B cell (primary cell): ENCODE results near the gene ATXN7. TPM values are rescaled to one million over a fixed set of nuclear protein-coding genes. Genes with fewer than 3 reads are reported as not detected.

Source experiments
- ATAC-seq: fragments of 200-7000 bp; cut with Tn5 transposase; one replicate; pipeline ENCODE4 v1.10.0; 2021; ENCODE audit warnings: low read depth, mild to moderate bottlenecking, moderate number of reproducible peaks, moderate library complexity
- CTCF ChIA-PET: fragments of 350-600 bp; sonication (Branson Sonifier 250); formaldehyde crosslinking; loops from one replicate; lab custom pipeline; 2021; ENCODE audit warnings: antibody characterized with exemption, inconsistent platforms; lab: Charles Lee
- POLR2A ChIA-PET: fragments of 350-600 bp; sonication (Branson Sonifier 250); formaldehyde crosslinking; loops from one replicate; lab custom pipeline; 2021; ENCODE audit warnings: antibody characterized with exemption; lab: Charles Lee
- DNase-seq: peaks from one replicate; pipeline ENCODE4 v3.0.0; 2013
- H2AFZ ChIP-seq: 2 replicates; pipeline ENCODE4 v1.6.1; 2012; ENCODE audit warnings: mild to moderate bottlenecking, low read depth, low read length; ENCODE audit not compliant: insufficient read depth, poor library complexity, severe bottlenecking
- H3K27ac ChIP-seq, 2 donors: 1 replicate in 1 of 2; 2 replicates in 1 of 2; pipeline ENCODE4 v1.5.1; 2012 to 2013; ENCODE audit warnings: low read length in 2 of 2, mild to moderate bottlenecking in 2 of 2, moderate library complexity in 1 of 2
- H3K27me3 ChIP-seq, 4 experiments: fragments of 200-600 bp in 1 of 4; sonication (generic) in 1 of 4; replicated peaks in 1 of 4; 1 replicate in 2 of 4; 2 replicates in 2 of 4; pipeline versions ENCODE4 v1.6.1 to v1.7.0; 2013 to 2016; ENCODE audit warnings: low read length in 3 of 4, mild to moderate bottlenecking in 2 of 4, mixed read lengths in 1 of 4, moderate library complexity in 1 of 4; ENCODE audit not compliant: insufficient read depth in 4 of 4, control insufficient read depth in 3 of 4; ENCODE audit errors: control extremely low read depth in 1 of 4
- H3K36me3 ChIP-seq, 2 experiments: replicated peaks in 1 of 2; 1 replicate in 1 of 2; 2 replicates in 1 of 2; pipeline versions ENCODE4 v1.6.1 to v1.7.1; 2013; ENCODE audit warnings: low read length in 1 of 2; ENCODE audit not compliant: insufficient read depth in 2 of 2, control insufficient read depth in 1 of 2; ENCODE audit errors: control extremely low read depth in 1 of 2, extremely low read depth in 1 of 2
- H3K4me1 ChIP-seq, 2 donors: fragments of 200-600 bp in 1 of 2; sonication (generic) in 1 of 2; 1 replicate in 1 of 2; 2 replicates in 1 of 2; pipeline versions ENCODE4 v1.5.1 to v1.6.1; 2013 to 2017; ENCODE audit warnings: low read length in 2 of 2; ENCODE audit not compliant: control insufficient read depth in 2 of 2, insufficient read depth in 2 of 2
- H3K4me2 ChIP-seq: replicated peaks from 2 replicates; pipeline ENCODE3; 2012; ENCODE audit warnings: mild to moderate bottlenecking, low read depth, low read length; ENCODE audit not compliant: poor library complexity, severe bottlenecking
- H3K4me3 ChIP-seq, 5 experiments: fragments of 200-600 bp in 1 of 5; sonication (generic) in 1 of 5; 1 replicate in 3 of 5; 2 replicates in 2 of 5; pipeline versions ENCODE4 v1.5.1 to v1.7.0; 2011 to 2016; ENCODE audit warnings: low read length in 4 of 5, mild to moderate bottlenecking in 4 of 5, low read depth in 2 of 5, control low read depth in 1 of 5, moderate library complexity in 1 of 5; ENCODE audit not compliant: insufficient read depth in 1 of 5; ENCODE audit errors: control extremely low read depth in 1 of 5, extremely low read depth in 1 of 5
- H3K79me2 ChIP-seq: fragments of 200-600 bp; sonication (generic); one replicate; pipeline ENCODE4 v1.6.0; 2016; ENCODE audit warnings: low read length; ENCODE audit not compliant: control insufficient read depth, insufficient read depth
- H3K9ac ChIP-seq: fragments of 200-600 bp; sonication (generic); 2 replicates; pipeline ENCODE4 v1.6.1; 2017; ENCODE audit warnings: mild to moderate bottlenecking, low read length, moderate library complexity
- H3K9me3 ChIP-seq, 3 donors: one replicate each; pipeline versions ENCODE4 v1.6.1 to v1.7.1; 2013; ENCODE audit warnings: low read length in 2 of 3; ENCODE audit not compliant: control insufficient read depth in 2 of 3, insufficient read depth in 1 of 3; ENCODE audit errors: control extremely low read depth in 1 of 3
- H4K20me1 ChIP-seq: 2 replicates; pipeline ENCODE4 v1.6.0; 2012; ENCODE audit warnings: mild to moderate bottlenecking, low read length; ENCODE audit not compliant: insufficient read depth, control insufficient read depth, poor library complexity, severe bottlenecking
- H3K27ac Mint-ChIP-seq: one replicate; pipeline ENCODE4 v1.8.0; 2021; ENCODE audit warnings: mixed read lengths
- H3K27me3 Mint-ChIP-seq: one replicate; pipeline ENCODE4 v1.8.0; 2021; ENCODE audit warnings: mixed read lengths
- H3K4me1 Mint-ChIP-seq: one replicate; pipeline ENCODE4 v1.8.0; 2021; ENCODE audit warnings: mixed read lengths
- H3K4me3 Mint-ChIP-seq: one replicate; pipeline ENCODE4 v1.8.0; 2021; ENCODE audit warnings: mixed read lengths
- H3K9me3 Mint-ChIP-seq: one replicate; pipeline ENCODE4 v1.8.0; 2022; ENCODE audit warnings: mixed read lengths; ENCODE audit not compliant: insufficient read depth
- EZH2 ChIP-seq: IDR thresholded peaks from 2 replicates; pipeline ENCODE4 v1.6.1; 2012; ENCODE audit warnings: borderline replicate concordance, low read depth, mild to moderate bottlenecking, moderate library complexity, low read length; ENCODE audit not compliant: insufficient read depth, poor library complexity, severe bottlenecking
- WGBS: methylation state at CpG from one replicate; pipeline ENCODE4 v1.1.5; 2013; ENCODE audit warnings: missing lambda C conversion rate; ENCODE audit not compliant: insufficient coverage; 5-methylcytosine and 5-hydroxymethylcytosine counted together
- intact Hi-C: fragments of 100-400 bp; cut with micrococcal nuclease; formaldehyde crosslinking; loops from one replicate; pipeline ENCODE4 v1.10.0; 2022
- polyA plus RNA-seq: library from polyadenylated mRNA; depleted of rRNA; stranded (reverse); fragments of >200 nt; gene quantifications from 2 replicates; pipeline ENCODE4 v1.2.3, GENCODE V29; 2012
- total RNA-seq, 2 donors: library from RNA; stranded (reverse); fragments of 120-200 nt in 1 of 2; gene quantifications; 1 replicate in 1 of 2; 2 replicates in 1 of 2; pipeline versions ENCODE4 v1.2.3 to v1.2.4, GENCODE V29; 2013 to 2022
- TF ChIP-seq, protein P1 (sequence below): fragments of 200-600 bp; IDR thresholded peaks from one replicate; pipeline ENCODE4 v1.8.0; 2022; ENCODE audit warnings: antibody characterized with exemption, mild to moderate bottlenecking

Gene ATXN7
- total and polyA plus RNA-seq, 2 donors (not counting 1 experiment from before 2014, with no cell fraction given): 18.1 to 74.3 TPM

GRCh38 chr3:63912768-63913588 lies 49.3 kb downstream of the ATXN7 start:
- H3K9ac ChIP-seq: peak overlapping the region; percentile 83
- peaks cover 17 to 25% of the 10 kb centered on the region in 2 donors for H3K4me1 ChIP-seq
- intact Hi-C loops: loop anchor here (1.0 to 5.0 kb wide), 3 partner anchors 14 to 110 kb away; partner anchors contain the start of gene PSMD6
- POLR2A ChIA-PET: interaction anchor here (0.6 to 1.8 kb wide), 2 partner anchors 9 to 15 kb away, joined by 3 to 8 read pairs; no protein-coding TSS in a partner anchor
- peak; percentile 29 for ATAC-seq
- Mint-ChIP-seq H3K4me1 (peaks cover 33% of the 10 kb centered on the region), H3K4me3 (peak overlapping the region; percentile 95), H3K27ac (peak overlapping the region; percentile 93), H3K9me3 (no peaks in the 10 kb centered on the region), H3K27me3 (no peaks in the 10 kb centered on the region)
- peaks cover 10% of the 10 kb centered on the region for H3K79me2 ChIP-seq
- H3K27ac ChIP-seq: peak overlapping the region; percentile 70 to 87
- no peaks in the 10 kb centered on the region for H3K9me3 ChIP-seq
- CTCF ChIA-PET: interaction anchor here (1.3 to 1.8 kb wide), 5 partner anchors 15 to 49 kb away, joined by 3 to 12 read pairs (median 5); partner anchors contain the start of genes ATXN7 and THOC7
- WGBS: 23% methylated on average over 35 of the region's 46 CpGs
- TF ChIP-seq, protein P1, sequence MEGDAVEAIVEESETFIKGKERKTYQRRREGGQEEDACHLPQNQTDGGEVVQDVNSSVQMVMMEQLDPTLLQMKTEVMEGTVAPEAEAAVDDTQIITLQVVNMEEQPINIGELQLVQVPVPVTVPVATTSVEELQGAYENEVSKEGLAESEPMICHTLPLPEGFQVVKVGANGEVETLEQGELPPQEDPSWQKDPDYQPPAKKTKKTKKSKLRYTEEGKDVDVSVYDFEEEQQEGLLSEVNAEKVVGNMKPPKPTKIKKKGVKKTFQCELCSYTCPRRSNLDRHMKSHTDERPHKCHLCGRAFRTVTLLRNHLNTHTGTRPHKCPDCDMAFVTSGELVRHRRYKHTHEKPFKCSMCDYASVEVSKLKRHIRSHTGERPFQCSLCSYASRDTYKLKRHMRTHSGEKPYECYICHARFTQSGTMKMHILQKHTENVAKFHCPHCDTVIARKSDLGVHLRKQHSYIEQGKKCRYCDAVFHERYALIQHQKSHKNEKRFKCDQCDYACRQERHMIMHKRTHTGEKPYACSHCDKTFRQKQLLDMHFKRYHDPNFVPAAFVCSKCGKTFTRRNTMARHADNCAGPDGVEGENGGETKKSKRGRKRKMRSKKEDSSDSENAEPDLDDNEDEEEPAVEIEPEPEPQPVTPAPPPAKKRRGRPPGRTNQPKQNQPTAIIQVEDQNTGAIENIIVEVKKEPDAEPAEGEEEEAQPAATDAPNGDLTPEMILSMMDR: no peak
- no peak for TF ChIP-seq EZH2
- no peaks in the 10 kb centered on the region for H3K27me3 ChIP-seq
- peak overlapping the region; percentile 88 for H3K4me2 ChIP-seq
- peaks cover 0 to 19% of the 10 kb centered on the region in 2 experiments for H3K36me3 ChIP-seq
- no peak for DNase-seq
- H2AFZ ChIP-seq: peak overlapping the region; percentile 26
- no peaks in the 10 kb centered on the region for H4K20me1 ChIP-seq
- H3K4me3 ChIP-seq: peak overlapping the region; percentile 32 to 73 (median 63)

DNA sequence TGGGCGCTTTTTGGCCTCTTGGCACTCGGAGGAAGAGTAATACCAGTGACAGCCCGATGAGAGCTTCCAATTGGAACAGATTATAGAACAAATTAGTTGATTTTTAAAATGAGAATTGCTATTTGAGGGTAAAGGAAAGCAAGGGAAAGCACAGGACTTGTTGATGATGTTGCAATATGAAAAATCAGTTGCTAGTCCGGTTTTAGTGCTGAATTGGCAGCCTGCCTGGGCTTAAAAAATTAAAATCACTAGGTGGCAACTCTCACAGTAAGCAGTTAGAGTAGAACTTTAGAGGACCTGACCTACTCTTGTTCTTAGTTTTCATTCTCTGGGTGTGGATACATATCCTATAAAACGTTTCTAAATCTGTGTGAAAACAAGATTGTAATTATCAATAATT lies 50.6 kb downstream of the ATXN7 start:
- 70% methylated on average over 2 of the region's 5 CpGs for WGBS
- no peaks in the 10 kb centered on the region for H3K27me3 Mint-ChIP-seq
- H3K4me3 ChIP-seq: no peak overlapping the region
- no peak overlapping the region for H3K9ac ChIP-seq
- no peak for ATAC-seq
- H3K27ac ChIP-seq: no peak overlapping the region
- peaks cover 0 to 27% of the 10 kb centered on the region in 2 experiments for H3K36me3 ChIP-seq
- DNase-seq: no peak
- H3K79me2 ChIP-seq: peaks cover 18% of the 10 kb centered on the region
- peak overlapping the region; percentile 32 for H3K4me3 Mint-ChIP-seq
- intact Hi-C loops: loop anchor here (5.0 kb wide), 1 partner anchor 48 kb away; no protein-coding TSS in a partner anchor
- no peak for TF ChIP-seq EZH2
- TF ChIP-seq, protein P1: no peak
- H3K4me1 ChIP-seq: peaks cover 17 to 25% of the 10 kb centered on the region in 2 donors
- peaks cover 43% of the 10 kb centered on the region for H3K4me1 Mint-ChIP-seq
- CTCF ChIA-PET: interaction anchor here (0.9 to 1.3 kb wide), 2 partner anchors 14 to 45 kb away, joined by 3 read pairs; no protein-coding TSS in a partner anchor
- H4K20me1 ChIP-seq: no peaks in the 10 kb centered on the region
- H3K27me3 ChIP-seq: no peaks in the 10 kb centered on the region
- no peak overlapping the region for H2AFZ ChIP-seq
- H3K4me2 ChIP-seq: no peak overlapping the region
- H3K9me3 ChIP-seq: no peaks in the 10 kb centered on the region
- no peak overlapping the region for H3K27ac Mint-ChIP-seq
- POLR2A ChIA-PET: no interaction called here
- no peaks in the 10 kb centered on the region for H3K9me3 Mint-ChIP-seq
